Measurements from ENCODE around the gene APH1B.
"Not testable (repeated sequence)": the region's sequence is repeated elsewhere in the genome, so short reads cannot be mapped to it uniquely, and the experiment has no call there.

Gene APH1B

DNA sequence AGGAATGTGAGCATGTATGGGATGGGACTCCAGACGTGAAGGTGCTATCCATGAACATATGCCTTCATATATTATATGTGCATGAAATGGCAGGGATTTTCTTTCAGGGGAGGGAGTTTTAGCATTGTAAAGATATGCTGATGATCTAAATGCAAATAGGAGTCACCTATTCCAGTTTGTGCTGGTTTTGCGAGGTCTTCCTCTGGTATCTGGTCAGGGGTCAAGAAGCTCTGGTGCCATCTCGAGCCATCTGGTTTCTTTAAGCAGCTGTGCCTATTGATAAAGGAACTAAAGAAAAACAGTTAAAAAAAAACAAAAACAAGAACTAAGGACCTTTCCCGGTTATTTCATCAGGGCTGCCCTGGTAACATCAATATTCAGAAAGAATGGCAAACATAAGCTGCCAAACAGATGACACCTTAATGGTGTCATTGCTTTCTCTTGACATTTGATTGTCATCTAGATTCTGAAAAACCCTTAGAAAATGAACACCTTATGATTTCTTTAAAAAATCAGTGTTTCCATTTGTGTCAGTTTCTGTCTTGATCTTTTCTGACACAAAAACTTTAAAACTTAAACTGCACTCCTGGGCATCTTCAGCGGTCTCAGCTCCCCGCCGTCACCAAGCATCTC is 22.7 kb downstream of the APH1B start:
- DNase-seq (ENCODE audit: low spot score), result no peak

DNA sequence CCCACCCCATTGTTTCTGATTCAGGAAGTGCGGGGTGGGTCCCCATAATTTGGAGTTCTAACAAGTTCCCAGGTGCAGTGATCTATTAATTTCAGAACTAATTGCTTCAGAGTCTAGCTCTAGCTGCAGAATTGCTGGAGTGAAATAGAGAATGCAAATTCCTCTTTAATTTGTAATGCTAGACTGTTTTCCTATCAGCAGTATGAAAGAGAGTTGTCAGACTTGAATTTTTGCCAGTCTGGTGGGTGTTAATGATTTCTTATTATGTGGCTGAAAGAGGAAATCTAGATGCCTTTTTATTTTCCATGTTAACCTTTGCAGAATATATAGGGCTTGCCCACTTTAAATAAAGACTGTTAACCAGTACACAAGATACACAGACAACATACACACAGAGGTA is 23.7 kb downstream of the APH1B start:
- DNase-seq (ENCODE audit: low spot score), result no peak

DNA sequence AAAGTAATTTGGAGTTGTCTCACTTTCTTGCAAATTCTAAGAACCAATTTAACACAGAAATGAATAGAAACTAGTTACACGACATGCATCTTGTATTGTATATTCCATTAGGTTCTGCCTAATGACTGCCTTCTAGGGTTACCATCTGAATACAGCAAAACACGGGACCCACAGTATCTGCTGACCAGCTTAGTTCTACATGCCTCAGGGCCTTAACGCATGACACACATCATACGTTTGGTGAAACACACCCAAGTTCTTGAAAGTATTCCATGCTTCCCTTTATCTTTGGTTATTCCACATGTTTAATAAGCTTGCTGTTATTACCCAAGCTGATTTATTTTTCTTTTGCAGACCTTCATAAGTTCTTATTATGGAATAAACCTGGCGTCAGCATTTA is 27.9 kb downstream of the APH1B start:
- DNase-seq (ENCODE audit: low spot score), result no peak

DNA sequence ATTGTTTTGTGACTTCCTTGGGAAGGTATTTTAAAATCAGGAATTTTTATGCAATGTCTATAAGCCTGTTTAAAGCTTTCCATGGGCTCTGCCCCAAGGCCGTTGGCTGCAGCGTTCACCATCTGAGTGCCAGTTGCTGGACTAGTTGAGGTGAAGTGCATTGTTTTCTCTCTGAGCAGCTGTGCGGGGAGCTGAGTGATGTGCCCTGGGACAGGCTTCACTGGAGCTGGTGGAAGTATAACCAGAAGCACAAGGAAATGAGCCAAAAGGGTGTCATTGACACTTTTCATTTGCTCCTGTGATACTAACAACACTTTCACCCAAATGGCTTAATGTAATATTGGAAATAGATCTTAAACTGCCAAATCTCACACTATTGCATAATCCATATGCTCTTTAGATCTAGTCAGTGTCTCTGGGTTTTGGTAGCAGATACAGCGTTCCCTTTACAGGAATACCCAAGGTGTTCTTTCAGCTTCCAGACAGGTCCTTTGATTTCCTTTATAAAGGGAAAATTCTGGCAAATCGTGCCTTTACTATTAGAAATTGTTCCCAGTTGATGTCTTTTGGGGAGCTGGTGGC is 29.2 kb downstream of the APH1B start:
- no peak for DNase-seq (ENCODE audit: low spot score)

DNA sequence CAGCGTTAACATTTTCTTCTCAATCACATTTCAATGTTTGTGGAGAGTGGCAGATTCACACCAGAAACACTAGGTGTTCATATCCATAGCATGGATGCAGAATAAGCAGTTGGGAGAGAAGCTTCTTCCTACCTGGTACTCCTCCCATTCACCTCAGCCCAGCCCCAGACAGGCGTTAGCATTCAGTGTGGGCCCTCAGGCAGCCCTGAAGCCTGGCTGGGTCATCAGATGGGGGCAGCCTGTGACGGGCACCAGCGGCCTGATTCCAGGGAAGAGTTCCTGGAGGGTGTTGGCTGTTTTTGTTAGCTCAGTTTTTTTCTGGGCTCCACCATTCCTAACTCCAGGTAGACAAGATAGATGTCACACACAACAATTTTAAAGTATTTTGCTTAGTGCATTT is 31.1 kb downstream of the APH1B start:
- no peak for DNase-seq (ENCODE audit: low spot score)

DNA sequence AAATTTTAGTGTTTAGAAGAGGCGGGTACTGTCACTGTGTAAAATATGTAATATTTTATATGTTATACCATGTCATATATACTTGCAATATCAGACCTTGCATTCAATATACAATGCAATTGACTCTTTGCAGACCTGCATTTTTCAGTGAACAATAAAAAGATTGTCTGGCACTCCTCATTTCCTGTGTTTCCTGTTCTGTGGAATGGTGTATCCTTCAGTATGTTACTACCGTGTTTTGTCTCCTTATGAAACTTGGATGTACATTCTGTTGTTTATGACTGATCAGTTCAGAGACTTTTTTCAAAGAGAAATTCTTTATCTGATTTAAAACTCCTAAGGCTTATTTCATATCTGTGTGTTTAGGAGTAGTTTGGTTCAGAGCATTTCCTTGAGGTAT is 31.5 kb downstream of the APH1B start:
- DNase-seq (ENCODE audit: low spot score), result no peak

DNA sequence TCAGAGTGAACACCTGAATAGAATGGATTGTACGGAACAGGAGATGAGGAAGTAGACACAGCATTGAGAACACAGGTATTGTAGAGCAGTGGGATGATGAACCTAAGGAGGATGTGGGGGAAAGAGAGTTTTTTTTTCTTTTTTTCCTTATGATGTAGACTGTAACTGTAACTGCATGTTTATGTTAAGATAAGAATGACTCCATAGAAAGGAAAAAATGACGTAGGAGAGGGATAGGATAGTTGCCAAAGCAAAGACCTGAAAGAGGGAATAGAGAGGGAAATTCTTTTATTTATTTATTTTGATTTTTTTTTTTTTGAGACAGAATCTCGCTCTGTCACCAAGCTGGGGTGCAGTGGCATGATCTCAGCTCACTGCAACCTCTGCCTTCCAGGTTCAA is 33.2 kb downstream of the APH1B start:
- no peak for DNase-seq (ENCODE audit: low spot score)

DNA sequence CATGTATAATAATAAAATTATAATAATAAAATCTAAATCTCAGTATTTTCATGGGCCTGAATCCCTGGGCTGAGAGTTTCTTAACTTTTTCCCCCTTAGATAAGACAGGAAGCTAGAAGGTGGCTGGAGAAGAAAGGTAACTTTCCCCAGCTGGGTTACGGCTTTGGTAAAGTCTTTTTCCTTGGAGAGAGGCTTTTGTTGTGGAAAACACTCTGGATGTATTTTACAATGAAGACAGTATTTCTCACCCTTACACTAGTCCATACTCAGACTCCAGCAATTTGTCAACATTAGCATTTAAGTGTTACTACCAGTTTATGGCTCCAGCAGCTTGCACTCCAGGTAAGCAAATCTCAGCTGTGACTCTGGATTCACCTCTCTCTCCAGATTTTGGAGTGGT is 34.9 kb downstream of the APH1B start:
- no peak for DNase-seq (ENCODE audit: low spot score)

DNA sequence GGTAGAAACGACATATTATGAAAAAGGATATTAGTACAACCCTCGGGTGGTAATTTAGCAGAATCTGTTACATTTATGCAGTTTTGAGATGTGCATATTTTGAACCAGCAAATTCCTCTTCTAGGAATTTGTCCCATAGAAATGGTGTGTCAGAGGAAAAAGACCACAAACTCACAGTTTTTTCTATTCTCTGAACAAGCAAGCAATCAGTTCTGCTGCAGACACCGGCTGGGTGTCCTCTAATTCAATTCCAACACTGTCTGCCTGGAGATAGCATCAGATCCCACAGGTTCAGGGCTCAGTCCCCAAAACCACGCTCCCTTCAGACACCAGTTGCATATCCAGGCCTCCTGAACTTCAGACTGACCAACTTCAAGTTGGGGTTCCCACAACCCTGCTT is 36.4 kb downstream of the APH1B start:
- no peak for DNase-seq (ENCODE audit: low spot score)

DNA sequence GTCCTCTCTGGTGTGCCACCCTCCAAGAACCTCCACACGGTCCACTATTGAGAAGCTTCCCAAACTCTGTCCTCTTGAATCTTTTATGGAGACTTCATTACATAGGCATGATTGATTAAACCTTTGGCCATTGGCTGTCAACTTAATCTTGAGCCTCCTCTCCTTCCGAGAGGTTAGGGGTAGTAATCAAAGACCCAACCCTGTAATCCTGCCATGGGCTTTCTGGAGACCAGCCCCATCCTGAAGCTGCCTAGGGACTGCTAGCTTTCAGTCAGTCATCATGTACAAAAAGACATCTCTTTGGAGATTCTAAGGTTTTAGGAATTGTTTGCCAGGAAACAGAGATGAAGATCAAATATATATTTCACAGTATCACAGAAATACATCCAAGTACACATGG is 37.0 kb downstream of the APH1B start:
- no peak for DNase-seq (ENCODE audit: low spot score)

DNA sequence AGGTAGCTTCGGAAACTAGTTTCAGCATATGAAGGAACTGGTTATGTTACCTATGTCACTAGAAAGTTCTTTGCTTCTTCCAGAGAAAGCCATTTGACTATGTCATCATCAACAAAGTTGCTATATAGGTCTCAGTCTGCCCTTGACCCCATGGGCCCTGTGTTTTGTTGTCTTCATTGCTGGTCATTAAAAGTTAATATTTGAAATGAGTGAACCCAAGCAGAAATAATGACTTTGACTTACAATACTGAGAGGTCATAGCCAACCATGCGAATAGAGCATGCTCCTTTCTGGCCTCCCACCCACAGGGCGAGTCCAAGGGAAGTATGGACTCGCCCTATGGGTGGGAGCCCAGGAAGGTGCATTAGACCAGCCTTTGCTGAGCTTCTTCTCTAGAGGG is 40.9 kb downstream of the APH1B start:
- no peak for DNase-seq (ENCODE audit: low spot score)

DNA sequence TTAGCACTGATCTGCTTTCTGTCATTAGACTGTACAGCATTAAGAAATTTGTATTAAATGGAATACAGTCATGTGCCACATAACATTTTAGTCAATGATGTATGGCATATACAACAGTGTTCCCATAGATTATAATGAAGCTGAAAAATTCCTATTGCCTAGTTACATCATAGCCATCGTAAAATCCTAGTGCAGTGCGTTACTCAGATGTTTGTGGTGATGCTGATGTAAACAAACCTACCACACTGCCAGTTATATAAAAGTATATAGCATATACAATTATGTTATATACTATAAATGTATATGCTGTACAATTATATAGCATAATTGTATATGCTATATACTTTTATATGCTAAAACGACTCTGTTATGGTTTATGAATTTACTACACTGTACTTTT is 41.7 kb downstream of the APH1B start:
- DNase-seq (ENCODE audit: low spot score), result no peak

DNA sequence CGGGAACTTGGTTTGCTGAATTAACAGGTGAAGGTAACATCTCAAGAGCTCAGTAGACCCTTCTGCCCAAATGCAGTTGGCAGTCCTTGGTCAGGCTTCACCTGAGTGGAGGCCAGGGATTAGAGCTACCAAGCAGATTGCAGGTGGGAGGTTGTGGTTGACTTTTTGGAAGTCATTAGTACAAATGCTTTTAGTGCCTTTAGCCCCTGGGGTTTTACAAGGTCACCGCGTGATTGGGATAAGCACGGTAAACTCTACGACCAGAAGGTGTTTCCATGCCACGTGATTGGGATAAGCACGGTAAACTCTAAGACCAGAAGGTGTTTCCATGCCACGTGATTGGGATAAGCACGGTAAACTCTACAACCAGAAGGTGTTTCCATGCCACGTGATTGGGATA is 43.0 kb downstream of the APH1B start:
- DNase-seq (ENCODE audit: low spot score), result not testable (repeated sequence)

DNA sequence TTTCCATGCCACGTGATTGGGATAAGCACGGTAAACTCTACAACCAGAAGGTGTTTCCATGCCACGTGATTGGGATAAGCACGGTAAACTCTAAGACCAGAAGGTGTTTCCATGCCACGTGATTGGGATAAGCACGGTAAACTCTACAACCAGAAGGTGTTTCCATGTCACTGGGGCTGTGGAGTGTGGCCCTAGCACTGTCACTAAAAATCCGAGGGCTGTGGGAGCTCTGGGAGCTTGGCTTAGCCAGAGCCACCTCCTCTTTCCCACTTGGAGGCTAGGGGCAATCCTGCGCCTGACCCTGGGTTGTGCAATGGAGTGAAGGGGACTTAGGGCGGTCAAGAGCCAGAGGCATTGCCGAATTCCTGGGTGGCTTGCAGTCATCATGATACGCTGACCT is 43.6 kb downstream of the APH1B start:
- DNase-seq (ENCODE audit: low spot score), result not testable (repeated sequence)

DNA sequence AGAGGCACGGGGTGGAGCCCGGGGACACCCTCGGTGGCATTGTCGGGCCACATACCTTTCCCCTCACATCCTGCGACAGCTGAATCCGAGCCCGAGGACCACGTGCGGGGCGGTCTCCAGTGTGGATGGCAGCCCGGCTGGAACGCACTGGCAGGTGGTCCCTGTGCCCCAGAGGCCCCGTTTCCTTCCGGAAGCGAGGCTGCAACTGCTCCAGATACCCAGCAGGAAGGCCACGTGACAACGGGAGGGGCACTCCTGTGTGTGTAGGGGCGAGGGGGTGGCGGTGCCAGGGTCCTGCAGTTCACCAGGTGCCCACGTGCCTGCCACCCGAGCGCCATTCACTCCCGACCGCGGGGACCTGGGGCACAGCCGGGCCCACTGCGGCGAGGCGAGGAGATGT is 44.1 kb downstream of the APH1B start:
- no peak for DNase-seq (ENCODE audit: low spot score)

DNA sequence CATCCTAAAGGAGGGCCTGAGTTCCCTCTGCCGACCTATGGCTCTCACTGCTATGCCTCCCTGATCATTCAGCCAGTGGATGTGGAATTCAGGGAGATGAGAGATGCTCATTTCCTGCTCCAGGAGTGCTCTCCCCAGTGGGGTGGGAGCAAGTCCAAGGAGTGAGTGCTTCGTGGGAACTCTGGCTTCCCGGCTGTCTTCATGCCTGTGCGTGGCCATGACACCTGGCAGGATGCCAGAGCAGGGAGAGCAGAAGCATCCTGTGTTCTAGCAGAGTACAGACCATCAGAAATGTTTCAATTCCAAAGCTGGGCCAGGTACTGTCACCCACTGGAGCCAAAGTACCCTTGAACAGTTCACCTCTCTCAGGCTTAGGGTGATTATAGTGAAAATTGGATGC is 45.1 kb downstream of the APH1B start:
- no peak for DNase-seq (ENCODE audit: low spot score)

DNA sequence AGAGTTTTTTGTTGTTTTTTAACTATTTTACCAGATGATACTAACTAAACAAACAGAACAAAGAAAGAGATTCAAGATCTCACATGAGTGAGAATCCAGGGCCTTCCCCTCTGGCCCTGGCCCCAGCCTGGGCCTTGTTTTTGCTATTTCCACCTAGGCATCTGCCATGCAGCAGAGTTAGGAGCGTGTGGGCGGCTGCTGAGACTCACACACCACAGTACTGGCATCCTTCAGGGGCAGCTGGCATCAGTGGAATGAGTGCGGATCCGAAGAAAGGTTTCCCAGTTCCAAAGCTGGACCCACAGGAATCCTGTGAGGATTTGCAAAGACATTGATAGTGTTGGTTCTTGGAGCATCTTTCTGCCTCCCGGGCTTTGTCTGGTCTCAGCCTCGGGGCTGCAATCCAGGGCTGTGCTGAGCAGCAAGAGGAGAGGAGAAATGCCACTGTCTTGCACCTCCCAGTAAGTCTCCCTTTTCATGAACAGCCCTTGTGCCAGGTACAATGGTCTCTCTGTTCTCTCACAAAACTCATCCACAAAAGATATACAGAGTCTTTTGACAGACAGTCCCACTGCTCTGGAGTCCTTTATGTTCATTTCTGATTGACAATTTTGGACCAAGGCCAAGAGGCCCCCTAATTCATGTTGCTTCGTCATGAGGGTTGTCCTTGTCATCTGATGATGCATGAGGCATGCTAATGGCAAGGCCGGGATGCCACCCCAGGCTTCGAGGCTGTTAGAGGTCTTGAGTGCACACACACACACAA is 46.6 kb downstream of the APH1B start:
- DNase-seq (ENCODE audit: low spot score), result no peak

DNA sequence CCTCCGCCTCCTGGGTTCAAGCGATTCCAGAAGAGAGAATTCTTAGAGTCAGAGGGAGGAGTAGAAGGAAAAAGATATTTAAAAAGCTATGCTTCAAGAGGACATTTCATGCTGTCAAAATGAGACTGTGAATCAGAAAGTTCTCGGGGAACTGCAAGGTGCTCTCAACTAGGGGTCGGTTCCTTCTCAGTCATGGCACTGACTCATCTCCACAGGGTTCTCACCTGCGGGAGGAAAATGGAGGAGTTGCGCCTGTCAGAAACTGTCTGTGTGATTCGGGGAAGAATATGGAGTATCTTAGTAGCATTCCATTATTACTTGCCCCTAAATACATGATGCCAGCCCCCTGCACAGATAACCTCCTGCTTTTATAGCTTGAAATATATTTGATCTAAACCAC is 47.4 kb downstream of the APH1B start:
- no peak for DNase-seq (ENCODE audit: low spot score)

DNA sequence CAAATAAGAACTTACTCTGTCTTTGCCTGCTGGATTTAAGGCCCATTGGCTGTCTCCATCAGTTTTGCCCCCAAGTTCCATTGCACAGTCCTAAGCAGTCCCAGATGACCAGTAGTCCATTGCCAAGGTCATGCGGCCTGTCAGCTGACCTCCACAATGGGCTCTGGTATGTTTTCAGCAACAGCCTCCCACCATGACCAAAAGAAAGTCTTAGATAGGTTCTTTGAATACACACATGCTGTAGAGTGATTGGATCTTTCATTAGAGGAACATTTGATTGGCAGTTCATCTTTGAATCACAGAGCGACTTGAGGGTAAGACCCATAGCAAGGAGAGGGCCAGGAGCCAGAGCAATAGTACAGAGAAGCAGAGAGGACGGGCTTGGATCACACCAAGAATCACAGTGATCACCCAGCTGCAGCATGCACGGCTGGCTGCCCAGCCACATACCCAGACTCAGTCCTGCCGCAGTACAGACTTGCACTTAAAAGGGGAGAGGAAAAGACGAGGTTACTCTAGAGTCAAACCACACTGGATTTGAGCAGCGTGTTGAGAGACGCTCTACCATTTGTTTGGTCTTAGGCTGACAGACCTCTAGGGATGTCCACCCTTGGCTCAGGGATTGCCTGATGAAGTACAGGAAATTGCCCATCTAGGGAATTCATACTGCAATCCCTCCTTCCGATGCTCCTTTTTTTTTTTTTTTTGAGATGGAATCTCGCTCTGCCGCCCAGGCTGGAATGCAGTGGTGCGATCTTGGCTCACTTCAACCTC is 50.4 kb downstream of the APH1B start:
- no peak for DNase-seq (ENCODE audit: low spot score)

DNA sequence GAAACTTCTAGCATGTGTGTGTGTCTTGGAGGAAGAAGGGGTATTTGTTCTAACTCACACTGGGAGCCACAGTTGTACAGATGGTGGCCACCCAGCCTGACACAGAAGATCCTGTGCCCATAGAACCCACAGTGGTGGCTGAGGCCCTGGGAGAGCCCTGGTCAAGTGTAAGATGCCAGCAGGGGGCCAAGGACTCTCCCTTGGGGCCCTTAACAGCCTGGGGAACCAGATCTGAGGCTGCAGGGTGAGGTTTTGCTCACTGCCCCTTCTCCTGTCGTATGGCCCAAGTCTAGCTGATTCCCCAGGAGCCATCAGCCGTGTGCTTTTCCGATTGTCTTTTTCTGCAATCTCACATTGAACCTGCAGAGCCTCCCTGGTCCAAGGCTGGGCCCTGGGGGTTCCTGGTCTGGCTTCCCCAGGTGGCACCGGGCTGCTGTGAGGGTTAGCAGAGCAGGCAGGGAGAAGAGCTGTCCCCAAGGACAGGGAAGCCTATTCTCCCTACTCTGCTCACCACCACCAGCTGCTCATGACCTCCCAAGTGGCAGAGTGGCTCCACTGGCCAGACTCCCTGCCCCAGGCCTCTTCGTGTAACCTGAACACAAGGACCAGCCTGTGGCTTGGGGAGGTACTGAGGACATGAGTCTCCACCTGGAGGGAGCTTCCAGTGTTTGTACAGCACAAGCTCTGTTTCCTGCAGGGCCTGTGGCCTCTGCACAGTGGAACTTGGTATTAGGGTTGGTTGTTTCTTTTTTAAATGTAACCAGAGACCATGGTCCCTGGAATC is 52.4 kb downstream of the APH1B start:
- DNase-seq (ENCODE audit: low spot score), result no peak

DNA sequence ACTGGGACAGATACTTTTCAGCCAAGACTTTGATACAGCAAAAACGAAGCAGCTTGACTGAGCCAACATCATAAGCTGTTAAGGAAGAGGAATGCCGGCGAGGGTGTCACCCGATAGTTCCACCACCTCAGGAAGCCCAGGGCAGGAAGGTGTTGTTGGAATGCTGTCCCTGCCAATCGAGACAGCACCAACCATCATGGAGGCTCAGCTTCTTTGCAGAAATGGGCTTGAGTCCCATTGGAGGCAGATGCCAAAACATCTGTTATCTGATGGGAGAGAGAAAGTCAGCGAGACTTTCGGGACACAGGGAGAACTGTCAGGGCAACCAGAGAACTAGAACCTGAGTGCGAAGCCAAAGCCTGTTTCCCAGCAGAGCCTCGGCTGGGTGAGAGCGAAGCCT is 53.5 kb downstream of the APH1B start:
- no peak for DNase-seq (ENCODE audit: low spot score)

DNA sequence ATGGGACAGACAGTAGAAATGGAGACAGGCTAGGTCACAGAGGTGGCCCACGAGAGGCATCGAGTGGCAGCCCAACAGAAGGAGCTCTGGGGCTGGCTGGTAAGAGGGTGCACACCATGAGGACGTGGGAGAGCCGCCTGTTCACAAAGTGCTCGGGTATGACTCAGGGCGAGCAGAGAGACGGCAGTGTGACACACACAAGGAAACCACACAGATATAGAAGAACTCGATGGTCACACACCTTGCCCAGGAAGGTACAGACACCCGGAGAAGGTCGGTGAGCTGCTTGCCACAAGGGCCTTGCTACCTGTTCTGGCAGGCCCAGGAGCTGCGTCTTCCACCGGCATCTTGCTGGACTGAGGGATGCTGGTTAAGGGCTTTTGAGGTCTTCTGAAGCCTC is 54.1 kb downstream of the APH1B start:
- no peak for DNase-seq (ENCODE audit: low spot score)
